ENCODE measurements around the gene CDH13. TPM values are rescaled to one million over a fixed set of nuclear protein-coding genes. Genes with fewer than 3 reads are reported as not detected.

The CDH13 gene
- total RNA-seq, 1 experiment from 2014 or later, result 0.80 TPM

DNA sequence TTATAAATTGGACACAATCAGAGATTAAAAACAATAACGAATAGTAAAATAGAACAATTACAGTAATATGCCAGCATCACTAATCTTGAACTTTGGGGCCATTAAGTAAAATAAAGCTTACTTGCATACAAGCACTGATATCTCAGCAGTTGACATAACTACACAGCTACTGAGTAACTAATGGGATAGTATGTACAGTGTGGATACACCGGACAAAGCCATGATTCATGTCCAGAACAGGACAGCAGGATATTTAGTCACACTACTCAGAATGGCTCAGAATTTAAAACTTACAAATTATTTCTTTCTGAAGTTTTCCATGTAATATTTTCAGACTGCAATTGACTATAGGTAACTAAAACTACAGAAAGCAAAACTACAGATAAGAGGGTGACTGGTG is 427.5 kb downstream of the CDH13 start:
- H3K27me3 ChIP-seq (ENCODE audit: control insufficient read depth, insufficient read depth, low read length), result no peaks in the 10 kb centered on the region
- no peak overlapping the region for H3K4me3 ChIP-seq (ENCODE audit: insufficient read depth, low read depth, low read length)
- H3K36me3 ChIP-seq (replicated peaks; ENCODE audit: control insufficient read depth, insufficient read depth, low read length), result no peaks in the 10 kb centered on the region
- no peak for DNase-seq

GRCh38 chr16:83058376-83058775 is 431.6 kb downstream of the CDH13 start:
- Histone ChIP-seq H3K36me3 (replicated peaks; ENCODE audit: control insufficient read depth, insufficient read depth, low read length) (no peaks in the 10 kb centered on the region), H3K4me3 (ENCODE audit: insufficient read depth, low read depth, low read length) (no peak overlapping the region), H3K27me3 (ENCODE audit: control insufficient read depth, insufficient read depth, low read length) (no peaks in the 10 kb centered on the region)
- no peak for DNase-seq

GRCh38 chr16:83059237-83059636 is 432.5 kb downstream of the CDH13 start:
- H3K27me3 ChIP-seq (ENCODE audit: control insufficient read depth, insufficient read depth, low read length), result no peaks in the 10 kb centered on the region

GRCh38 chr16:83066011-83066410 is 439.2 kb downstream of the CDH13 start:
- H3K27me3 ChIP-seq (ENCODE audit: control insufficient read depth, insufficient read depth, low read length), result no peaks in the 10 kb centered on the region
- H3K4me3 ChIP-seq (ENCODE audit: insufficient read depth, low read depth, low read length), result no peak overlapping the region
- no peak for DNase-seq
- no peaks in the 10 kb centered on the region; the same call in 1 of the 2 replicates for H3K36me3 ChIP-seq (replicated peaks; ENCODE audit: control insufficient read depth, insufficient read depth, low read length)

More at GRCh38 chr16:83059237-83059636, 432.5 kb downstream of the CDH13 start:
- Histone ChIP-seq H3K36me3 (replicated peaks; ENCODE audit: control insufficient read depth, insufficient read depth, low read length) (no peaks in the 10 kb centered on the region), H3K4me3 (ENCODE audit: insufficient read depth, low read depth, low read length) (no peak overlapping the region)
- DNase-seq, result no peak

DNA sequence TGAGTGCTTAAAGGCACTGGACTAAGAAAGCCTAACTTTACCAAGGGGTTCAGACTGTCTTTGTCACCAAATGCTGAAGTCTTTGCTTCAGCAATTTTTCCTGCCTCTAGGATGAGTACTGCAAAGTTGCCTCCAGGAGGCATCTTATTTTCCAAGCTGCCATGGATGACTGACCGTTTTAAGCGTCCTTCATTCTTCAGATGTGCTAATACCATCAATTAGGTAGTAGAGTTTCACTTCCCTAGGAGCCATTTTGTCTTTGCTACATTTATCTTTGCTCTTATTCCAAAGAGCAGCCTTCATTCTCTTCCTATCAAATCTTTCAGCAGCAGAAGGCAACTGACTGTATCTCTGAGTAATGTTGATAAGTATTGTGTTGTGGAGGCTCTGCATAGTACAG is 440.1 kb downstream of the CDH13 start:
- no peak for DNase-seq
- no peaks in the 10 kb centered on the region; the same call in 1 of the 2 replicates for H3K36me3 ChIP-seq (replicated peaks; ENCODE audit: control insufficient read depth, insufficient read depth, low read length)
- no peaks in the 10 kb centered on the region for H3K27me3 ChIP-seq (ENCODE audit: control insufficient read depth, insufficient read depth, low read length)
- H3K4me3 ChIP-seq (ENCODE audit: insufficient read depth, low read depth, low read length), result no peak overlapping the region

GRCh38 chr16:83068686-83069085 is 441.9 kb downstream of the CDH13 start:
- no peak overlapping the region for H3K4me3 ChIP-seq (ENCODE audit: insufficient read depth, low read depth, low read length)
- H3K36me3 ChIP-seq (replicated peaks; ENCODE audit: control insufficient read depth, insufficient read depth, low read length), result no peaks in the 10 kb centered on the region; the same call in 1 of the 2 replicates
- no peak for DNase-seq
- no peaks in the 10 kb centered on the region for H3K27me3 ChIP-seq (ENCODE audit: control insufficient read depth, insufficient read depth, low read length)

GRCh38 chr16:83070416-83071209 is 443.8 kb downstream of the CDH13 start:
- Histone ChIP-seq H3K27me3 (ENCODE audit: control insufficient read depth, insufficient read depth, low read length) (no peaks in the 10 kb centered on the region), H3K4me3 (ENCODE audit: insufficient read depth, low read depth, low read length) (no peak overlapping the region), H3K36me3 (replicated peaks; ENCODE audit: control insufficient read depth, insufficient read depth, low read length) (no peaks in the 10 kb centered on the region; the same call in 1 of the 2 replicates)
- DNase-seq, result no peak

DNA sequence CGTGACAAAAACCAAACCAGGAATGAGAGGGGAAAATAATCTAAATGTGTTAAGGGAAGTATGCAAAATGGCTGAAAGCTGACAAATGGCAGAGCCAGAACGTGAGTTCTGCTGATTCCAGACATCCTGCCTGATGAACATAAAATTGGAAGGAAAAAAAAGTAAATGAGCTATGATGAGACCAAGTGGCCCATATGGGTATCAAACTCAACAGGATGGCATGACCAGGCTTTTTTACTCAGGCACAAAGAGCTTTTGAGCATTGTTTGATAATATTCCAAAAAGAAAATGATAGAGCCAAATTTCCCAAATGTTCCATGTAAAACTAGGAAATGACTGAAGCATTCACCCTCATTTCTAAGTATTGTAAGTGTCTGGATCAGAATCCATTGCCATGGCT is 449.2 kb downstream of the CDH13 start:
- no peak for DNase-seq
- no peaks in the 10 kb centered on the region for H3K27me3 ChIP-seq (ENCODE audit: control insufficient read depth, insufficient read depth, low read length)
- H3K36me3 ChIP-seq (replicated peaks; ENCODE audit: control insufficient read depth, insufficient read depth, low read length), result no peaks in the 10 kb centered on the region
- no peak overlapping the region for H3K4me3 ChIP-seq (ENCODE audit: insufficient read depth, low read depth, low read length)

GRCh38 chr16:83083361-83083760 is 456.6 kb downstream of the CDH13 start:
- no peak for DNase-seq
- H3K27me3 ChIP-seq (ENCODE audit: control insufficient read depth, insufficient read depth, low read length), result no peaks in the 10 kb centered on the region
- no peak overlapping the region for H3K4me3 ChIP-seq (ENCODE audit: insufficient read depth, low read depth, low read length)
- no peaks in the 10 kb centered on the region for H3K36me3 ChIP-seq (replicated peaks; ENCODE audit: control insufficient read depth, insufficient read depth, low read length)

DNA sequence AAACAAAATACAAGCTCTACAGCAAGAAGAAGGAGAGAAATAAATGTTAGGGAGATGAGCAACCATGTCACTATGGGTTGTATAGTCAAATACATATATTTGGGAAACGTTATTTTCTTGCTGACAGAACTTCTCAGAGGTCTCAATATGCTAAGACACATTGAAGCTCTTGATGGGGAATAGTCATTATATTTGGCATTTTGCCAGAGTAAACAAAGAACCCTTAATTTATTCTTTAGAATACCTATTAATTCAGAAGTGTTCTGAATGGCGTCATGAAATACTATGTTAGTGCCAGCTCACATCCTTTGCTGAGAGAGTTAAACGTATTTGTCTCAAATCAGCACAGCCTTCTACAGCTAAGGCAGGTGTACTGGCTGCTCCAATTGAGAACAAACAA is 458.9 kb downstream of the CDH13 start:
- Histone ChIP-seq H3K4me3 (ENCODE audit: insufficient read depth, low read depth, low read length) (no peak overlapping the region), H3K36me3 (replicated peaks; ENCODE audit: control insufficient read depth, insufficient read depth, low read length) (no peaks in the 10 kb centered on the region), H3K27me3 (ENCODE audit: control insufficient read depth, insufficient read depth, low read length) (no peaks in the 10 kb centered on the region)
- DNase-seq, result no peak

GRCh38 chr16:83095941-83096692 is 469.3 kb downstream of the CDH13 start:
- H3K27me3 ChIP-seq (ENCODE audit: control insufficient read depth, insufficient read depth, low read length), result no peaks in the 10 kb centered on the region
- DNase-seq, result no peak
- H3K4me3 ChIP-seq (ENCODE audit: insufficient read depth, low read depth, low read length), result no peak overlapping the region
- H3K36me3 ChIP-seq (replicated peaks; ENCODE audit: control insufficient read depth, insufficient read depth, low read length), result no peaks in the 10 kb centered on the region

DNA sequence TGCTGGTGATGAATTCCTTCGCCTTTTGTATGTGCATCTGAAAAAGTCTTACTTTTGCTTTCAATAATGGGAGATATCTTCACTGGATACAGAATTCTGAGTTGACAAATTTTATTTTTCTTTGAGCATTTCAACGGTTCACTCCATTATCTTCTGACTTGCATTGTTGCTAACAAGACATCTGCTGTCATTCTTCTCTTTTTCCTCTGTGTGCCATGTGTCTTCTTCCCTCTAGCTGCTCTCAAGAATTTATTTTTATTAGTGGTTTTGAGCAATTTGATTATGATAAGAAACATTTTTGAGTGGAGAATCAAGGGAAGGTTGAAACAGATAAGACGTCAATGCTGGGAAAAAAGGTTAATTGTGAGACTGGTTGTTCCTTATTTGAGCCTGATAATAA is 471.8 kb downstream of the CDH13 start:
- no peak for DNase-seq
- Histone ChIP-seq H3K36me3 (replicated peaks; ENCODE audit: control insufficient read depth, insufficient read depth, low read length) (no peaks in the 10 kb centered on the region), H3K27me3 (ENCODE audit: control insufficient read depth, insufficient read depth, low read length) (no peaks in the 10 kb centered on the region), H3K4me3 (ENCODE audit: insufficient read depth, low read depth, low read length) (no peak overlapping the region)

GRCh38 chr16:83100679-83101078 is 473.9 kb downstream of the CDH13 start:
- DNase-seq, result no peak
- Histone ChIP-seq H3K27me3 (ENCODE audit: control insufficient read depth, insufficient read depth, low read length) (no peaks in the 10 kb centered on the region), H3K4me3 (ENCODE audit: insufficient read depth, low read depth, low read length) (no peak overlapping the region), H3K36me3 (replicated peaks; ENCODE audit: control insufficient read depth, insufficient read depth, low read length) (no peaks in the 10 kb centered on the region)

DNA sequence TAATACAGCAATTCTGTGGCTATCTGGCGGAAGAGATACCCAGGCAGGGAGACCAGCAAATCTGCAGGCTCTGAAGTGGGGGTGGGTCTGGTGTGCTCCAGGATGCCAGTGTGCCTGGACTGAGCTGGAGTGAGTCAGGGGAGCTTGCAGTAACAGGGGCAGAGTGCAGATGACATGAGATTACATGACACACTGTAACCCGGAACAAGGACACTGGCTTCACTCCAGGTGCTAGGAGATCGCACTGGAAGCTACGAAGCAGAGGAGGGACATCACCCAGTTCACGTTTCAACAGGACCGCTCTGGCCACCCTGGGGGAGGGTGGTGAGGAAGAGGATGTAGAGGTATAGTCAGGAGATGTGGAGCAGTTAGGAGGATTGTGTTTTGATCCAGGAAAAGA is 475.6 kb downstream of the CDH13 start:
- Histone ChIP-seq H3K36me3 (replicated peaks; ENCODE audit: control insufficient read depth, insufficient read depth, low read length) (no peaks in the 10 kb centered on the region), H3K27me3 (ENCODE audit: control insufficient read depth, insufficient read depth, low read length) (no peaks in the 10 kb centered on the region), H3K4me3 (ENCODE audit: insufficient read depth, low read depth, low read length) (no peak overlapping the region)
- no peak for DNase-seq
